Ovary (tissue), 9 donors: ENCODE measurements around the gene CC2D2A. TPM values are rescaled to one million over a fixed set of nuclear protein-coding genes. Genes with fewer than 3 reads are reported as not detected.

Experiments used
- DNase-seq, 5 donors: peaks; one replicate each; pipeline ENCODE4 v3.0.0-alpha.2; 2019 to 2020
- H3K27ac ChIP-seq, 2 donors: fragments of 200-600 bp; one replicate each; pipeline versions ENCODE4 v1.5.1 to v1.8.0; 2019 to 2022
- H3K27me3 ChIP-seq: fragments of 200-600 bp; one replicate; pipeline ENCODE4 v1.8.0; 2022
- H3K36me3 ChIP-seq: fragments of 200-600 bp; sonication (generic); one replicate; pipeline ENCODE4 v1.5.1; 2019
- H3K4me1 ChIP-seq: one replicate; pipeline ENCODE4 v1.8.1; 2013; ENCODE audit warnings: mild to moderate bottlenecking, moderate library complexity; ENCODE audit not compliant: insufficient read depth
- H3K4me3 ChIP-seq: fragments of 200-600 bp; sonication (generic); one replicate; pipeline ENCODE4 v1.5.1; 2017
- H3K9me3 ChIP-seq, 2 donors: fragments of 200-600 bp in 1 of 2; sonication (generic) in 1 of 2; one replicate each; pipeline versions ENCODE4 v1.5.1 to v1.8.1; 2013 to 2019; ENCODE audit warnings: mild to moderate bottlenecking in 1 of 2, moderate library complexity in 1 of 2
- EP300 ChIP-seq: sonication (generic); formaldehyde crosslinking; IDR thresholded peaks from one replicate; pipeline ENCODE4 v1.6.1; 2017; ENCODE audit warnings: antibody characterized with exemption
- POLR2A ChIP-seq: fragments of 450-650 bp; IDR thresholded peaks from one replicate; pipeline ENCODE4 v1.6.1; 2017; ENCODE audit warnings: antibody characterized with exemption, mild to moderate bottlenecking, moderate library complexity
- WGBS, 3 donors: extraction: QIAGEN DNeasy Blood & Tissue Kit in 1 of 3; methylation state at CpG; one replicate each; pipeline versions ENCODE4 v1.1.5 to v1.1.7; 2013 to 2017; 5-methylcytosine and 5-hydroxymethylcytosine counted together
- intact Hi-C, 4 donors: fragments of 100-400 bp; cut with DNase I; formaldehyde crosslinking; loops; one replicate each; pipeline versions ENCODE4 v1.11.0 to v1.15.1; 2022 to 2023
- polyA plus RNA-seq, 2 donors: library from polyadenylated mRNA; stranded (reverse); fragments of 200-250 nt in 1 of 2; fragments of 350-450 nt in 1 of 2; fragmentation: Illumina TruSeq in 1 of 2; extraction: RNeasy Lipid Tissue Mini Kit (QIAGEN cat#74804) in 1 of 2; gene quantifications; one replicate each; pipeline ENCODE4 v1.2.3, GENCODE V29; 2013 to 2014
- total RNA-seq, 7 donors: library from RNA; depleted of rRNA in 2 of 7; stranded (reverse); fragments of >200 nt in 2 of 7; fragmentation: NEBNext Ultra II Directional in 3 of 7; extraction: Animal tissue kit (Norgen Biotek cat#: 25700) in 3 of 7; gene quantifications; one replicate each; pipeline versions ENCODE4 v1.1.0 to v1.2.4, GENCODE V29; 2016 to 2023
- TF ChIP-seq, protein P1 (sequence below), 3 donors: fragments of 450-650 bp in 2 of 3; fragments of 200-600 bp in 1 of 3; IDR thresholded peaks; one replicate each; pipeline versions ENCODE4 v1.5.1 to v1.8.0; 2016 to 2022; ENCODE audit warnings: antibody characterized with exemption in 3 of 3, mild to moderate bottlenecking in 1 of 3
- donor health status: DM: no; HTN: no; CAD: no; lungs with moderate emphysema.
- donor health status: DM: no; HTN: no; CAD: no.
- donor health status: Bipolar disorder and iron deficiency.
- donor health status: DM: yes; HTN: yes; CAD: no.
- donor health status: DM: no; HTN: no; CAD: no.
- donor health status: DM: yes; HTN: yes; CAD: no.

Gene CC2D2A
- total and polyA plus RNA-seq, 9 donors: 9.4 to 53.9 (median 17.5) TPM

DNA sequence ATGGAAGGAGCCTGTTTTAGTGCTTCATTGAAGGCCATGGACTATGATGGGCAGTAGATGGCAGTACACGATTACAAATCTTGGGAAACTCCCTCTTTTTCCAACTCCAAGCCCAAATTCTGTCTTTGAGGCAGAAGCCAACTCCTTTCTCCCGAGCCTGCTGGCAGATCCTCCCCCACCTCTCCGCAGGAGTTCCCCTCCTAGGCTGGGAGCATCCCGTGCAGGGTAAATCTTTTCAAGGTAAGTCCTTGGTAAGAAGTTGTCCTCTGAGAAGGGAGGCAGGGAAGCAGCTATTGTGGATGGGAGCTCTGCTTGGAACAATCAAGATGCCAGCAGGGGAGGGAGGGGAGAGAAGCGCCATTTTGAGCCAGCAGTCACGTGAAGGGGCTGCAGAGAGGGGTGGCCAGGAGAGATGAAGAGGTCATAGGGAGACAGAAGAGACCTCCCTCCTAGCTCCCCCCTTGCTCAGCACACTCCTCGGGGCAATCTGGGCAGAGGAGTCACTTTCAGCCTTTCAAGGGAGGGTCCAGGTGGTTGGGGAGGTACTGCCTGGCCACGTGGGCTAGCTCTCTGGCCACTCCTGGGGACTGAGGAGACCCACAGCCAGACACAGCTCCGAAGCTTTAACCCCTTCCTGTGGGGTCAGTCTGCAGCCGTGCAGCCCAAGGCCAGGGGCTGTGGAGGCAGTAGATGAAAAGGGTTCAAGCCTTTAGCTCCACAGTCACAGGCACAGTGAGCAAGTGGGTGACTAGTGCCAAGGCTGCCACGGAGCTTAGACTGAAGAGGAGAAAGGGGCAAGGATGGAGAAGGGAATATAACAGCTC is 9.6 kb downstream of the CC2D2A start:
- Histone ChIP-seq H3K36me3 (no peaks in the 10 kb centered on the region), H3K27me3 (no peaks in the 10 kb centered on the region), H3K9me3 (no peaks in the 10 kb centered on the region), H3K4me3 (peak overlapping the region; percentile 36), H3K27ac (peak overlapping the region; percentile 39 to 62), H3K4me1 (no peaks in the 10 kb centered on the region)
- peak; percentile 58 to 71 (median 61) for DNase-seq
- WGBS, 3 donors: 3 to 6% (median 5%) methylated on average over 11 of the region's 11 CpGs
- intact Hi-C loops: loop anchor here in 3 of 4 donors (10.0 kb wide), 4 partner anchors 166 to 786 kb away; partner anchors contain the start of gene FBXL5 (in 2 of the 3)
- TF ChIP-seq POLR2A (no peak), EP300 (no peak)
- TF ChIP-seq, protein P1, sequence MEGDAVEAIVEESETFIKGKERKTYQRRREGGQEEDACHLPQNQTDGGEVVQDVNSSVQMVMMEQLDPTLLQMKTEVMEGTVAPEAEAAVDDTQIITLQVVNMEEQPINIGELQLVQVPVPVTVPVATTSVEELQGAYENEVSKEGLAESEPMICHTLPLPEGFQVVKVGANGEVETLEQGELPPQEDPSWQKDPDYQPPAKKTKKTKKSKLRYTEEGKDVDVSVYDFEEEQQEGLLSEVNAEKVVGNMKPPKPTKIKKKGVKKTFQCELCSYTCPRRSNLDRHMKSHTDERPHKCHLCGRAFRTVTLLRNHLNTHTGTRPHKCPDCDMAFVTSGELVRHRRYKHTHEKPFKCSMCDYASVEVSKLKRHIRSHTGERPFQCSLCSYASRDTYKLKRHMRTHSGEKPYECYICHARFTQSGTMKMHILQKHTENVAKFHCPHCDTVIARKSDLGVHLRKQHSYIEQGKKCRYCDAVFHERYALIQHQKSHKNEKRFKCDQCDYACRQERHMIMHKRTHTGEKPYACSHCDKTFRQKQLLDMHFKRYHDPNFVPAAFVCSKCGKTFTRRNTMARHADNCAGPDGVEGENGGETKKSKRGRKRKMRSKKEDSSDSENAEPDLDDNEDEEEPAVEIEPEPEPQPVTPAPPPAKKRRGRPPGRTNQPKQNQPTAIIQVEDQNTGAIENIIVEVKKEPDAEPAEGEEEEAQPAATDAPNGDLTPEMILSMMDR (IDR thresholded peaks at IDR 0.05): peak in 2 of 3 donors; percentile 52 to 69

DNA sequence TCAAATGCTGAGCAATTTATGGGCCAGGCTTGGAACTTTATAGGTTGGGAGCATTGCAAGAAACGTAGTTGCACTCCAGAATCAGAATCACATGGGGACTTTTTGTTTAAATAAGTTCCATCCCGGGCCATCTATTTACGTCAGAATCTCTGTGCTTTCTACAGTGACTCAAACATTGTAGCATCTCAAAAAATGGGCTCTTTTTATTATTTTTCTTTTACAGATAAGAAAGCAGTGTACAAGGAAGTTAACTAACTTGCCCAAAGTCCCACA is 10.2 kb downstream of the CC2D2A start:
- H3K9me3 ChIP-seq: no peaks in the 10 kb centered on the region
- intact Hi-C loops: loop anchor here in 3 of 4 donors (10.0 kb wide), 4 partner anchors 165 to 785 kb away; partner anchors contain the start of gene FBXL5 (in 2 of the 3)
- no peaks in the 10 kb centered on the region for H3K36me3 ChIP-seq
- H3K4me3 ChIP-seq: peak overlapping the region; percentile 36
- TF ChIP-seq, protein P1 (IDR thresholded peaks at IDR 0.05): no peak
- TF ChIP-seq POLR2A (no peak), EP300 (no peak)
- no peaks in the 10 kb centered on the region for H3K4me1 ChIP-seq
- DNase-seq: no peak
- no peaks in the 10 kb centered on the region for H3K27me3 ChIP-seq
- WGBS, 3 donors: 4 to 20% (median 7%) methylated on average over 3 of the region's 3 CpGs
- H3K27ac ChIP-seq: peak overlapping the region in 1 of 2 donors; percentile 62

DNA sequence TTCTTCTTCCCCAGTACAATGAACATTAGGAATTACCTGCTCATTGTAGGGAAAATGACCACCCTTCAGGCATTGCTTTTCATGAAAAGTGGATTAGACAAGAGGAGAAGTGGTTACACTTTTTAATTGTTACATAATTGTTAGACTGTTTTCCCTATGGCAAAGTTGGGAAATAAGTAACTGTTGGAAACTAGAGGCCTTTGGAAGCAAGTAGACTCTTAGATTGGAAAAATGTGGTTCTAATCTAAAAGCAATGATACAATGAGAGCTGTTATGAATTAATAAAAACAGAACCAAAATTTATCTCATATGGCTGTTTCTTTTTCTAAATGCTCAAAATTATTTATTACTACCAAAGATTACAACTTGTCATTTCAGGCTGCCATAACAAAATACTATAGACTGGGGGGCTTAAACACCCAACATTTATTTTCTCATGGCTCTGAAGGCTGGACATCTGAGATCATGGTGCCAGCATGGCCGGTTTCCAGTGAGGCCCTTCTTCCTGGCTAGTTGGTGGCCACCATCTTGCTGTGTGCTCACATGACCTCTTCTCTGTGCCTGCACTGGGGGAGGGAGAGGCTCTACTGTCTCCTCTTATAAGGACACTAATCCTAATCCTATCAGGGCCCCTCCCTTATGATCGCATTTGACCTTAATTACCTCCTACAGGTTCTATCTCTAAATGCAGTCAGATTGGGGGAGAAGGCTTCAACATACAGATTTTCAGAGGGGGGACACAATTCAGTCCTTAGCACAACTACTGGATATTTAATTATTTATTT is 12.5 kb downstream of the CC2D2A start:
- H3K9me3 ChIP-seq: no peaks in the 10 kb centered on the region
- no peaks in the 10 kb centered on the region for H3K36me3 ChIP-seq
- no peaks in the 10 kb centered on the region for H3K27me3 ChIP-seq
- H3K4me3 ChIP-seq: no peak overlapping the region
- H3K4me1 ChIP-seq: no peaks in the 10 kb centered on the region
- H3K27ac ChIP-seq: no peak overlapping the region
- intact Hi-C loops: no loop called here
- DNase-seq: no peak
- 96 to 98% (median 97%) methylated on average over 2 of the region's 2 CpGs for WGBS, 3 donors
- TF ChIP-seq, protein P1 (IDR thresholded peaks at IDR 0.05): no peak
- TF ChIP-seq EP300: no peak
- TF ChIP-seq POLR2A: no peak

- no peak overlapping the region for H3K27ac ChIP-seq
- H3K9me3 ChIP-seq: no peaks in the 10 kb centered on the region
- no peaks in the 10 kb centered on the region for H3K27me3 ChIP-seq
- intact Hi-C loops: no loop called here
- DNase-seq: no peak
- no peaks in the 10 kb centered on the region for H3K4me1 ChIP-seq
- 68 to 76% (median 76%) methylated on average over 2 of the region's 2 CpGs for WGBS, 3 donors
- H3K36me3 ChIP-seq: no peaks in the 10 kb centered on the region
- no peak for TF ChIP-seq EP300
- TF ChIP-seq, protein P1 (IDR thresholded peaks at IDR 0.05): no peak
- TF ChIP-seq POLR2A: no peak
- no peak overlapping the region for H3K4me3 ChIP-seq
These were observed 13.2 kb downstream of the CC2D2A start for GRCh38 chr4:15482842-15483241.
